ENCODE measurements around the gene M6PR.

- TF ChIP-seq FOXA1 (IDR thresholded peaks at IDR 0.05) (no peak), FOXM1 (IDR thresholded peaks at IDR 0.05; ENCODE audit: borderline replicate concordance) (no peak), ARNT (IDR thresholded peaks at IDR 0.05) (no peak), BHLHE40 (IDR thresholded peaks at IDR 0.05; ENCODE audit: borderline replicate concordance) (no peak), TARDBP (IDR thresholded peaks at IDR 0.05) (no peak), FOXK2 (IDR thresholded peaks at IDR 0.05) (no peak), CTBP1 (IDR thresholded peaks at IDR 0.05; ENCODE audit: borderline replicate concordance) (no peak)
Measured at GRCh38 chr12:8943565-8944186, 5.8 kb downstream of the M6PR start.

Data from HEK293T (cell line).